Fibroblast of lung (primary cell): ENCODE data around the gene KRT71. TPM values are rescaled to one million over a fixed set of nuclear protein-coding genes. Genes with fewer than 3 reads are reported as not detected.

Experiments
- DNase-seq, 2 donors: peaks; one replicate each; pipeline versions ENCODE4 v3.0.0 to v3.0.0-alpha.2; 2010; ENCODE audit warnings: low read depth in 2 of 2
- H2AFZ ChIP-seq: 2 replicates; pipeline ENCODE4 v1.5.1; 2012; ENCODE audit warnings: low read length, control low read depth, inconsistent platforms
- H3K27ac ChIP-seq: 2 replicates; pipeline ENCODE4 v1.5.1; 2011; ENCODE audit warnings: low read length, control low read depth; ENCODE audit not compliant: insufficient read depth
- H3K27me3 ChIP-seq: 2 replicates; pipeline ENCODE4 v1.5.1; 2011; ENCODE audit warnings: mild to moderate bottlenecking, low read length; ENCODE audit not compliant: control insufficient read depth, insufficient read depth
- H3K36me3 ChIP-seq: 2 replicates; pipeline ENCODE4 v1.5.1; 2011; ENCODE audit warnings: low read length; ENCODE audit not compliant: control insufficient read depth, insufficient read depth
- H3K4me1 ChIP-seq: 2 replicates; pipeline ENCODE4 v1.5.1; 2011; ENCODE audit warnings: low read length; ENCODE audit not compliant: control insufficient read depth, insufficient read depth; ENCODE audit errors: extremely low read depth
- H3K4me2 ChIP-seq: 2 replicates; pipeline ENCODE4 v1.5.1; 2011; ENCODE audit warnings: low read length, control low read depth; ENCODE audit not compliant: insufficient read depth; ENCODE audit errors: extremely low read depth
- H3K4me3 ChIP-seq, 4 experiments: fragments of 200-600 bp in 1 of 4; sonication (generic) in 1 of 4; replicated peaks in 1 of 4; 2 replicates each; pipeline ENCODE4 v1.5.1; 2011 to 2016; ENCODE audit warnings: low read length in 4 of 4, low read depth in 3 of 4, mild to moderate bottlenecking in 3 of 4, control low read depth in 2 of 4, inconsistent platforms in 1 of 4, mixed read lengths in 1 of 4; ENCODE audit not compliant: insufficient read depth in 1 of 4; ENCODE audit errors: control extremely low read depth in 1 of 4
- H3K79me2 ChIP-seq: 2 replicates; pipeline ENCODE4 v1.5.1; 2012; ENCODE audit warnings: mild to moderate bottlenecking, low read length, inconsistent platforms; ENCODE audit not compliant: control insufficient read depth, insufficient read depth
- H3K9ac ChIP-seq: 2 replicates; pipeline ENCODE4 v1.5.1; 2011; ENCODE audit warnings: mild to moderate bottlenecking, low read length, control low read depth; ENCODE audit not compliant: insufficient read depth
- H3K9me3 ChIP-seq: 2 replicates; pipeline ENCODE4 v1.5.1; 2012; ENCODE audit warnings: low read depth, low read length; ENCODE audit not compliant: control insufficient read depth, insufficient read depth
- H4K20me1 ChIP-seq: 2 replicates; pipeline ENCODE4 v1.5.1; 2011; ENCODE audit warnings: low read length; ENCODE audit not compliant: control insufficient read depth, insufficient read depth; ENCODE audit errors: extremely low read depth
- CTCF ChIP-seq, 2 donors: IDR thresholded peaks in 1 of 2; conservative IDR thresholded peaks in 1 of 2; 1 replicate in 1 of 2; 2 replicates in 1 of 2; pipeline ENCODE4 v1.5.1; 2011 to 2012; ENCODE audit warnings: low read length in 2 of 2, control low read depth in 1 of 2, inconsistent platforms in 1 of 2, low read depth in 1 of 2, mild to moderate bottlenecking in 1 of 2
- EZH2 ChIP-seq: IDR thresholded peaks from 2 replicates; pipeline ENCODE4 v1.5.1; 2012; ENCODE audit warnings: low read length, control low read depth, mild to moderate bottlenecking; ENCODE audit errors: missing control alignments
- polyA plus RNA-seq, 2 donors: library from polyadenylated mRNA; depleted of rRNA in 1 of 2; stranded (reverse) in 1 of 2; unstranded in 1 of 2; fragments of >200 nt; gene quantifications; 2 replicates each; pipeline ENCODE4 v1.2.1, GENCODE V29; 2011 to 2012; ENCODE audit warnings: missing spikeins in 1 of 2
- total RNA-seq: library from RNA; depleted of rRNA; stranded (reverse); fragments of >200 nt; gene quantifications from 2 replicates; pipeline ENCODE4 v1.2.1, GENCODE V29; 2014

The KRT71 gene
- total and polyA plus RNA-seq, 2 donors (not counting 1 experiment from before 2014, with no cell fraction given): not detected

GRCh38 chr12:52494518-52494917 lies 58.4 kb downstream of the KRT71 start:
- no peaks in the 10 kb centered on the region for H3K27me3 ChIP-seq
- H3K9me3 ChIP-seq: no peaks in the 10 kb centered on the region
- no peak for TF ChIP-seq EZH2
- TF ChIP-seq CTCF (conservative IDR thresholded peaks at IDR 0.05 in 1 of 2, IDR thresholded peaks at IDR 0.05 in 1 of 2; ENCODE audit: low read depth in 1 of 2, low read length in 2 of 2): no peak
- no peaks in the 10 kb centered on the region for H3K79me2 ChIP-seq
- H3K36me3 ChIP-seq: no peaks in the 10 kb centered on the region
- no peak overlapping the region for H3K9ac ChIP-seq
- H3K4me1 ChIP-seq: no peaks in the 10 kb centered on the region
- no peak overlapping the region for H3K4me2 ChIP-seq
- H3K4me3 ChIP-seq: no peak overlapping the region
- H2AFZ ChIP-seq: no peak overlapping the region
- no peaks in the 10 kb centered on the region for H4K20me1 ChIP-seq
- H3K27ac ChIP-seq: no peak overlapping the region
- peak; percentile 26 to 63 for DNase-seq

GRCh38 chr12:52494100-52494499 lies 58.8 kb downstream of the KRT71 start:
- Histone ChIP-seq H3K4me3 (no peak overlapping the region), H3K9ac (no peak overlapping the region), H3K4me1 (no peaks in the 10 kb centered on the region), H3K27ac (no peak overlapping the region), H3K27me3 (no peaks in the 10 kb centered on the region), H3K4me2 (no peak overlapping the region), H2AFZ (no peak overlapping the region), H3K9me3 (no peaks in the 10 kb centered on the region), H4K20me1 (no peaks in the 10 kb centered on the region), H3K79me2 (no peaks in the 10 kb centered on the region), H3K36me3 (no peaks in the 10 kb centered on the region)
- TF ChIP-seq EZH2 (no peak), CTCF (conservative IDR thresholded peaks at IDR 0.05 in 1 of 2, IDR thresholded peaks at IDR 0.05 in 1 of 2; ENCODE audit: low read depth in 1 of 2, low read length in 2 of 2) (no peak)
- DNase-seq: no peak

Other genes with a start within 250 kb of the KRT71 start
- not detected in 2 replicates for gene KRT83, start 231.7 kb downstream of the KRT71 start, total RNA-seq
- not detected in 2 replicates for gene KRT83, start 231.7 kb downstream of the KRT71 start, polyA plus RNA-seq
- not detected in 2 replicates for gene KRT85, start 185.7 kb downstream of the KRT71 start, total RNA-seq
- gene KRT85, start 185.7 kb downstream of the KRT71 start, polyA plus RNA-seq: not detected in 2 replicates
- gene KRT84, start 167.5 kb downstream of the KRT71 start, total RNA-seq: not detected in 2 replicates
- gene KRT84, start 167.5 kb downstream of the KRT71 start, polyA plus RNA-seq: not detected in 2 replicates
- not detected in 2 replicates for gene KRT82, start 146.8 kb downstream of the KRT71 start, total RNA-seq
- not detected in 2 replicates for gene KRT82, start 146.8 kb downstream of the KRT71 start, polyA plus RNA-seq
- gene KRT75, start 118.8 kb downstream of the KRT71 start, total RNA-seq: not detected in 2 replicates
- not detected in 2 replicates for gene KRT75, start 118.8 kb downstream of the KRT71 start, polyA plus RNA-seq
- not detected in 2 replicates for gene KRT6B, start 101.0 kb downstream of the KRT71 start, total RNA-seq
- 0.05 and 0.07 TPM in 2 replicates for gene KRT6B, start 101.0 kb downstream of the KRT71 start, polyA plus RNA-seq
- not detected in 2 replicates for gene KRT6C, start 79.3 kb downstream of the KRT71 start, total RNA-seq
- not detected in 2 replicates for gene KRT6C, start 79.3 kb downstream of the KRT71 start, polyA plus RNA-seq
- gene KRT6A, start 59.9 kb downstream of the KRT71 start, total RNA-seq: not detected in 2 replicates
- 0.32 and 41.1 TPM in 2 replicates for gene KRT6A, start 59.9 kb downstream of the KRT71 start, polyA plus RNA-seq
- gene KRT5, start 32.8 kb downstream of the KRT71 start, total RNA-seq: not detected in 2 replicates
- gene KRT5, start 32.8 kb downstream of the KRT71 start, polyA plus RNA-seq: 0.81 and 0.82 TPM in 2 replicates
- not detected in 2 replicates for gene KRT74, start 20.7 kb upstream of the KRT71 start, total RNA-seq
- not detected in 2 replicates for gene KRT74, start 20.7 kb upstream of the KRT71 start, polyA plus RNA-seq
- gene KRT72, start 48.3 kb upstream of the KRT71 start, total RNA-seq: not detected in 2 replicates
- not detected in 2 replicates for gene KRT72, start 48.3 kb upstream of the KRT71 start, polyA plus RNA-seq
- not detected in 2 replicates for gene KRT73, start 65.4 kb upstream of the KRT71 start, total RNA-seq
- gene KRT73, start 65.4 kb upstream of the KRT71 start, polyA plus RNA-seq: not detected in 2 replicates
- gene KRT2, start 99.1 kb upstream of the KRT71 start, total RNA-seq: not detected in 2 replicates
- not detected in 2 replicates for gene KRT2, start 99.1 kb upstream of the KRT71 start, polyA plus RNA-seq
- gene KRT1, start 127.3 kb upstream of the KRT71 start, total RNA-seq: not detected in 2 replicates
- not detected in 2 replicates for gene KRT1, start 127.3 kb upstream of the KRT71 start, polyA plus RNA-seq
- not detected in 2 replicates for gene KRT77, start 150.4 kb upstream of the KRT71 start, total RNA-seq
- not detected in 2 replicates for gene KRT77, start 150.4 kb upstream of the KRT71 start, polyA plus RNA-seq
- not detected in 2 replicates for gene KRT76, start 224.2 kb upstream of the KRT71 start, total RNA-seq
- not detected in 2 replicates for gene KRT76, start 224.2 kb upstream of the KRT71 start, polyA plus RNA-seq
- gene KRT3, start 243.0 kb upstream of the KRT71 start, total RNA-seq: not detected in 2 replicates
- not detected in 2 replicates for gene KRT3, start 243.0 kb upstream of the KRT71 start, polyA plus RNA-seq